Mesendoderm (in vitro differentiated cells): ENCODE data around the gene ASIC2.

Experiments used
- DNase-seq: peaks from one replicate; pipeline ENCODE4 v3.0.0; 2013
- H2AK5ac ChIP-seq: 2 replicates; pipeline ENCODE4 v1.6.1; 2013; ENCODE audit warnings: low read length, inconsistent platforms
- H2BK120ac ChIP-seq: 2 replicates; pipeline ENCODE4 v1.6.1; 2013; ENCODE audit warnings: low read depth, mild to moderate bottlenecking, low read length, moderate library complexity, mixed read lengths
- H2BK15ac ChIP-seq: replicated peaks from 2 replicates; pipeline ENCODE4 v1.6.1; 2013; ENCODE audit warnings: low read depth, mild to moderate bottlenecking, moderate library complexity
- H2BK5ac ChIP-seq: 2 replicates; pipeline ENCODE4 v1.6.1; 2013; ENCODE audit warnings: low read length, inconsistent platforms
- H3K18ac ChIP-seq: 2 replicates; pipeline ENCODE4 v1.6.1; 2013; ENCODE audit warnings: mild to moderate bottlenecking, low read length, mixed read lengths
- H3K23ac ChIP-seq: one replicate; pipeline ENCODE4 v1.6.1; 2013; ENCODE audit warnings: low read length
- H3K27ac ChIP-seq: 2 replicates; pipeline ENCODE4 v1.5.1; 2013; ENCODE audit warnings: low read depth, mild to moderate bottlenecking, inconsistent platforms, low read length, moderate library complexity
- H3K27me3 ChIP-seq: 2 replicates; pipeline ENCODE4 v1.6.1; 2013; ENCODE audit warnings: low read length, control low read depth, mild to moderate bottlenecking, inconsistent platforms; ENCODE audit not compliant: insufficient read depth, poor library complexity
- H3K36me3 ChIP-seq: 2 replicates; pipeline ENCODE4 v1.6.1; 2013; ENCODE audit warnings: low read length, inconsistent platforms; ENCODE audit not compliant: control insufficient read depth, insufficient read depth
- H3K4ac ChIP-seq: one replicate; pipeline ENCODE4 v1.6.1; 2013; ENCODE audit warnings: low read depth, mild to moderate bottlenecking, low read length, moderate library complexity
- H3K4me1 ChIP-seq: 2 replicates; pipeline ENCODE4 v1.6.1; 2013; ENCODE audit warnings: low read depth, low read length, inconsistent platforms; ENCODE audit not compliant: control insufficient read depth
- H3K4me2 ChIP-seq: 2 replicates; pipeline ENCODE4 v1.6.1; 2013; ENCODE audit warnings: low read length
- H3K4me3 ChIP-seq: 2 replicates; pipeline ENCODE4 v1.5.1; 2013; ENCODE audit warnings: mild to moderate bottlenecking, low read length
- H3K56ac ChIP-seq: one replicate; pipeline ENCODE4 v1.6.1; 2013; ENCODE audit warnings: low read length
- H3K79me1 ChIP-seq: 2 replicates; pipeline ENCODE4 v1.6.1; 2013; ENCODE audit warnings: low read length, inconsistent platforms
- H3K79me2 ChIP-seq: 2 replicates; pipeline ENCODE4 v1.6.1; 2013; ENCODE audit warnings: mild to moderate bottlenecking, low read length; ENCODE audit not compliant: control insufficient read depth, insufficient read depth
- H3K9ac ChIP-seq: 2 replicates; pipeline ENCODE4 v1.6.1; 2013; ENCODE audit warnings: low read length, inconsistent platforms
- H4K5ac ChIP-seq: one replicate; pipeline ENCODE4 v1.6.1; 2013; ENCODE audit warnings: low read length
- H4K8ac ChIP-seq: one replicate; pipeline ENCODE4 v1.6.1; 2013; ENCODE audit warnings: low read depth, mild to moderate bottlenecking, control low read depth, low read length, moderate library complexity
- WGBS: extraction: QIAGEN DNeasy Blood & Tissue Kit; methylation state at CpG from one replicate; pipeline ENCODE4 v1.1.7; 2013; ENCODE audit warnings: low lambda C conversion rate, missing lambda C conversion rate; ENCODE audit not compliant: insufficient coverage; ENCODE audit errors: extremely low coverage; 5-methylcytosine and 5-hydroxymethylcytosine counted together

ASIC2 gene

DNA sequence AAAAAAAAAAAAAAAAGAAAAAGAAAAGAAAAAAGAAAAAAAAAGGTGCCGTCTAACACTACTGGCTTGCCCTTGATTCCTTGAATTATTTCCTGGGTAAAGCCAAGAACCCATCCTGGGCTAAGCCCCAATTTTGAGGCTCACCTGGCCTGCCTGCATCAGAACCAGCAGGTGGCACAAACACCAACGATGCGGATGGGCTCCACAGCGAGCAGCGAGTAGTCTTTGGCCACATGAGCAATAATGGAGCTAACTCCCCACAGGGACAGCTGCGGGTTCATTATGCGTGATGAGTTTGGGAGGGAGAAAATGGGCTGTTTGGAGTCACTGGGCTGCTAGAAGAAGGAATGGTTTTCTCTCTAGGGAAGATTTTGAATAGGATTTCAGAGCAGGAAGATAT is 91.1 kb downstream of the ASIC2 start:
- no CpG with 5 or more reads among the region's 7 CpGs for WGBS
- H3K79me1 ChIP-seq: no peaks in the 10 kb centered on the region

DNA sequence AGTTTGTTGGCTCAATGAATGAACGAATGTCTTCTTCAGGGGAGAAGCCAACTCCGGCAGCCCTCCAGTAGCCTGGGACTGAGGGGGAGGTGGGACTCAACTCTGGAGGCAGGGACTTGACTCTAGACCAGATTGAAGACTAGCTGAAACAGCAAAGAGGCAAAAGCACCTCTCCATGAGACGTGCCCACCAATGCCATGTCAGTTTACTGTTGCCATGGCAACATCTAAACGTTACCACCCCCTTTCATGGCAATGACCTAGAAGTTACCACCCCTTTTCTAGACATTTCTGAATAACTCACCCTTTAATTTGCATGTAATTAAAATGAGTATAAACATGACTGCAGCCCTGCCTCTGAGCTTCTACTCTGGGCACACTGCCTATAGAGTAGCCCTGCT is 91.8 kb downstream of the ASIC2 start:
- WGBS: no CpG with 5 or more reads among the region's 4 CpGs
- Histone ChIP-seq H3K56ac (no peak overlapping the region), H3K36me3 (no peaks in the 10 kb centered on the region), H3K4me2 (no peak overlapping the region), H3K23ac (no peak overlapping the region), H2BK120ac (no peak overlapping the region), H3K27ac (no peak overlapping the region), H4K8ac (no peak overlapping the region), H3K79me1 (no peaks in the 10 kb centered on the region), H4K5ac (no peak overlapping the region), H3K18ac (no peak overlapping the region), H3K4ac (no peak overlapping the region), H2AK5ac (no peak overlapping the region), H2BK5ac (no peak overlapping the region), H3K27me3 (no peaks in the 10 kb centered on the region), H3K4me3 (no peak overlapping the region), H3K9ac (no peak overlapping the region), H3K79me2 (no peaks in the 10 kb centered on the region), H3K4me1 (peaks cover 5% of the 10 kb centered on the region), H2BK15ac (no peak overlapping the region)
- DNase-seq: peak; percentile 65

More for the DNA sequence above, 91.1 kb downstream of the ASIC2 start:
- Histone ChIP-seq H2BK15ac (no peak overlapping the region), H3K23ac (no peak overlapping the region), H2BK5ac (no peak overlapping the region), H3K27me3 (no peaks in the 10 kb centered on the region), H3K56ac (no peak overlapping the region), H3K18ac (no peak overlapping the region), H2AK5ac (no peak overlapping the region), H3K4ac (no peak overlapping the region), H4K5ac (no peak overlapping the region), H3K4me2 (no peak overlapping the region), H3K27ac (no peak overlapping the region), H3K79me2 (no peaks in the 10 kb centered on the region), H3K9ac (no peak overlapping the region), H4K8ac (no peak overlapping the region), H3K4me1 (peaks cover 5% of the 10 kb centered on the region), H3K4me3 (no peak overlapping the region), H3K36me3 (no peaks in the 10 kb centered on the region), H2BK120ac (no peak overlapping the region)
- DNase-seq: peak; percentile 32

DNA sequence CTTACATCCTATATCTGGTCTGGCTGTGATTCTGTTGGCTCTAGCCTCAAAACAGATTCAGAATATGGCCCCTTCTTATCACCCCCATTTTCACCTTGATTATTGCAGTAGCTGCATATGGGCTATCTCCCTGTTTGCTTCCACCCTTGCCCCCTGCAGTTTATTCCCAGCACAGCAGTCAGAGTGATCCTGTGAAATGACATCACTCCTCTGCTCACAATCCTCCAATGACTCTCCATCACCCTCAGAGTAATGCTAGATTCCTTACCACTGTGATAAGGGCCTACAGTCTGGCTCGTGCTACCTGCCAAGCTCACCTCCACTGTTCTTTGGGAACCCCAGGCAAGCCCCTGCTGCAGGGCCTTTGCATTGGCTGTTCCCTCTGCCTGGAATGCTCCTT is 92.5 kb downstream of the ASIC2 start:
- H3K79me2 ChIP-seq: no peaks in the 10 kb centered on the region
- H3K79me1 ChIP-seq: no peaks in the 10 kb centered on the region
- H3K56ac ChIP-seq: no peak overlapping the region
- H3K4me2 ChIP-seq: no peak overlapping the region
- no peak overlapping the region for H2AK5ac ChIP-seq
- H4K5ac ChIP-seq: no peak overlapping the region
- no peak overlapping the region for H3K4ac ChIP-seq
- no peak overlapping the region for H3K9ac ChIP-seq
- peaks cover 5% of the 10 kb centered on the region for H3K4me1 ChIP-seq
- H3K27ac ChIP-seq: no peak overlapping the region
- H3K18ac ChIP-seq: no peak overlapping the region
- no peak overlapping the region for H3K23ac ChIP-seq
- H3K36me3 ChIP-seq: no peaks in the 10 kb centered on the region
- H4K8ac ChIP-seq: no peak overlapping the region
- no peak overlapping the region for H2BK15ac ChIP-seq
- DNase-seq: peak; percentile 92
- no peaks in the 10 kb centered on the region for H3K27me3 ChIP-seq
- H2BK120ac ChIP-seq: no peak overlapping the region
- H3K4me3 ChIP-seq: no peak overlapping the region
- H2BK5ac ChIP-seq: no peak overlapping the region
- WGBS: no CpG with 5 or more reads among the region's 1 CpG

DNA sequence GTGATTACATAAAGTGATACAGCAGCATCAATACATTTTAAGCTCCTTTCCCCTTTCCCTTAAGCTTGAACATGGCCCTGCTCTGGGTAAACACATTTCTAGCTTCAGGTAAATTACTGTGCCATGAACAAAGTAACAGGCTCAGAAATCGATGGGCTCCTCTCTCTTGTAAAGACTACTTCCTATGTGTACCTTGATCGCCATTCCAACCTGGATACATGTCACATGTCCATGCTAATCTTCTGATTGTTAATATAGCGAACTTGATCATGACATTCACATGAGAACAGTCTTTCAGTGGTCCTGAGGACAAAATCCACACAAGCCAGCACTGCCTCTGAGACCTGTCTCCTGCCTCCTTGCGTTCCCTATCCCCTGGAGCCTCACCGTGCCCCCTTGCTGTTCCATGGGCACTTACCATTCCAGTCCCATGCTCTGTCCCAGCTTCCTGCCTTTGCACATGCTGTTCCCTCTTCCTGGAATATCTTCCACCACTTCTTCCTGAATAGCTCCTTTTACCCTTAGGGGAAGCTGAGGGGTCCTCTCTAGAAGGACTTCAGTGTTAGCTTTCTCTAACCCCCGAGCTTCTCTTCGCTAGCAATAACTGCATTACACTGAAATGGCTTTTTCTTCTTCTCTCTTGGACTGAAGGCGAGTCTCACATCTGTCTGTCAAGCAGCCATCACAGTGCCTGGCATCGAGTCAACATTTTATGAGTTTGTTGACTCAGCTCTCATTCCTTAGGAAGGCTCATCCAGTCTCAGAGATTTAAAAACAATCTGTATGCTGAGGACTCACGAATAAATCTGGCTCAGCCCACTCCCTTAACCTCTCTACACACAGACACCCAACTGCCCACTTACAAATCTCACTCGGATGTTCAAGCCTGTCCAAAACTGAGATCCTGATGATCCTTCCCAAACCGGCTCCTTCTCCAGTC is 93.3 kb downstream of the ASIC2 start:
- Histone ChIP-seq H3K18ac (no peak overlapping the region), H3K79me1 (no peaks in the 10 kb centered on the region), H2AK5ac (no peak overlapping the region), H4K8ac (no peak overlapping the region), H3K27me3 (peaks cover 3% of the 10 kb centered on the region), H2BK15ac (no peak overlapping the region), H3K4me2 (no peak overlapping the region), H3K56ac (no peak overlapping the region), H3K4me3 (no peak overlapping the region), H3K4me1 (peaks cover 5% of the 10 kb centered on the region), H2BK120ac (no peak overlapping the region), H3K79me2 (no peaks in the 10 kb centered on the region), H2BK5ac (no peak overlapping the region), H3K4ac (no peak overlapping the region), H3K27ac (no peak overlapping the region), H3K23ac (no peak overlapping the region), H4K5ac (no peak overlapping the region), H3K36me3 (no peaks in the 10 kb centered on the region), H3K9ac (no peak overlapping the region)
- WGBS: no CpG with 5 or more reads among the region's 12 CpGs
- no peak for DNase-seq

DNA sequence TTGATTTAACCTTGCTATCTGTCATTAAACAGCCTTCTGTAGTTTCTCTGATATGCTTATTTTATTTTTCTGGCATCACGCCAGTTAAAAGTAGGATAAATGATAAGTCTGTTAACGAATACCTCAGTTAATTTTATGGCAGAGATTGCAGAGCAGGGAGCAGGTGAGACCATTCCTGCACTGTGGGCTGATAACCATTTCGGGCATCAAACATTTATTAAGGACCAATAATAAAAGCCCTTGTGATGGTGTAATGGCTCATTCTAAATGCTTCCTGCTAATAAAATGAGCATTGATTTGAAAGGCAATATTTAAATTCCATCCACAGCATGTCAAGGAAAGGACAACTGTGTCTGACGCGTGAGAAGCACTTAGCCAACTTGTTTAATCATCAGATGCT is 94.1 kb downstream of the ASIC2 start:
- Histone ChIP-seq H3K4ac (no peak overlapping the region), H3K18ac (no peak overlapping the region), H3K4me3 (no peak overlapping the region), H4K8ac (no peak overlapping the region), H2AK5ac (no peak overlapping the region), H3K79me2 (no peaks in the 10 kb centered on the region), H2BK5ac (no peak overlapping the region), H3K23ac (no peak overlapping the region), H3K4me1 (peaks cover 5% of the 10 kb centered on the region), H3K56ac (no peak overlapping the region), H3K4me2 (no peak overlapping the region), H2BK15ac (no peak overlapping the region), H2BK120ac (no peak overlapping the region), H4K5ac (no peak overlapping the region), H3K9ac (no peak overlapping the region), H3K79me1 (no peaks in the 10 kb centered on the region), H3K36me3 (no peaks in the 10 kb centered on the region), H3K27ac (no peak overlapping the region), H3K27me3 (peaks cover 6% of the 10 kb centered on the region)
- no CpG with 5 or more reads among the region's 5 CpGs for WGBS
- DNase-seq: no peak
